Sigmoid colon (tissue), 4 donors: Measurements from ENCODE around the gene SDK1.

Source experiments
- CTCF ChIP-seq, 4 experiments: fragments of 450-650 bp in 3 of 4; fragments of 200-600 bp in 1 of 4; IDR thresholded peaks; one replicate each; pipeline ENCODE4 v1.5.1; 2016 to 2019; ENCODE audit warnings: antibody characterized with exemption in 4 of 4, mild to moderate bottlenecking in 3 of 4, moderate library complexity in 2 of 4
- EP300 ChIP-seq, 4 donors: sonication (generic); formaldehyde crosslinking; IDR thresholded peaks; one replicate each; pipeline ENCODE4 v1.6.1; 2017; ENCODE audit warnings: antibody characterized with exemption in 4 of 4
- POLR2A ChIP-seq, 2 donors: fragments of 450-650 bp; IDR thresholded peaks; one replicate each; pipeline ENCODE4 v1.6.1; 2016; ENCODE audit warnings: antibody characterized with exemption in 2 of 2, mild to moderate bottlenecking in 2 of 2, moderate library complexity in 2 of 2
- POLR2AphosphoS5 ChIP-seq, 4 donors: sonication (generic); formaldehyde crosslinking; IDR thresholded peaks; one replicate each; pipeline ENCODE4 v1.6.1; 2017; ENCODE audit warnings: antibody characterized with exemption in 4 of 4

- TF ChIP-seq CTCF (IDR thresholded peaks at IDR 0.05) (no peak), POLR2A (IDR thresholded peaks at IDR 0.05) (no peak), EP300 (IDR thresholded peaks at IDR 0.05) (no peak), POLR2AphosphoS5 (IDR thresholded peaks at IDR 0.05) (no peak)
These were observed 834.2 kb downstream of the SDK1 start for GRCh38 chr7:4135301-4135700.
